ENCODE data around the gene LEF1.

Gene LEF1

DNA sequence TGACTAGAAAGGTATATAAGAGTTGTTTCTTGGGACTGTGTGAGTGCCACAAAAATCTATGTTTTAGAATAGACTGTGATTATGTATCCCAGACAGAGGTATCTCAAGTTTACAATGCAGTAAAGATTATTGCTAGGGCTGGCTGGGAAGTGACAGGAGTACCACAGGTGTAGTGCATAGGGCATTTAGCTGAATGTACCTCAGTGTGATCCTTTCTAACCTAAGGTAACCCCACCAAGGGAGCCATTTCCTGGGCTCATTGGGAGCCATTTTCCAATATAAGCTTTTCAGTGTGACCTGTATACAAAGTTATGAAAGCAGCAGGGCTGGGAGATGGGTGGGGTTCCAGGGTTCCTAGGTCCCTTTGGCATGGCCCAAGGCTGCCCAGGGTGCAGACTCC, 6.1 kb upstream of the LEF1 start:
- no peak for DNase-seq

GRCh38 chr4:108173599-108174057, 4.9 kb upstream of the LEF1 start:
- no peak for DNase-seq

GRCh38 chr4:108172753-108173598, 4.2 kb upstream of the LEF1 start:
- peak; percentile 80 to 82 for DNase-seq

DNA sequence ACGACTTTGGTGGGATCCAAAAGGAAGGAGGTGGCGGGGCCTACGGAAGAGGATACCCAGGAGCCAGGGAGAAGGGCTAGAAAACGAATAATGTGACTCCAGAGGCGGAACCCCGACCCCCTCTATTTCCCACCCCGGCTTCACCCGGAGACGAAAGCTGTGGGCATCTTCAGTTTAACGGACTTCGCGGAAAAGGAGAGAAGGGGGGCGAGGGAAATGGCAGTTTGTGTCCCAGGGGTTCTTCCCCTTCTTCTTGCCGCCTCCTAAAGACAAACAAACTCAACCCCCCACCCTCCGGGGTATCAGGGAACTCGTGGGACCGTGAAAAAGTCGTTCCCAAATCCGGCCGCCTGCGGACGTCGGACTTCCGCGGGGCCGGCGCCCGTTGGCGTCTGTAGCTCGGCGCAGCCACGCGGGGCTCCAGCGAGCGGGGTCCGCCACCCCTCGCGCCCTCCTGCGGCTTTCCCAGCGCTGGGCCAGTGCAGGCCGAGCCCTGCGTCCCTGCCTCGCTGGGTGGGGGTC, 3.6 kb upstream of the LEF1 start:
- DNase-seq: peak in 1 of 2 experiments; percentile 62

- DNase-seq: peak; percentile 69 to 76
Measured at GRCh38 chr4:108171339-108172230, 2.9 kb upstream of the LEF1 start.

- no peak for DNase-seq
Measured at GRCh38 chr4:108170631-108171338, 2.1 kb upstream of the LEF1 start.

DNA sequence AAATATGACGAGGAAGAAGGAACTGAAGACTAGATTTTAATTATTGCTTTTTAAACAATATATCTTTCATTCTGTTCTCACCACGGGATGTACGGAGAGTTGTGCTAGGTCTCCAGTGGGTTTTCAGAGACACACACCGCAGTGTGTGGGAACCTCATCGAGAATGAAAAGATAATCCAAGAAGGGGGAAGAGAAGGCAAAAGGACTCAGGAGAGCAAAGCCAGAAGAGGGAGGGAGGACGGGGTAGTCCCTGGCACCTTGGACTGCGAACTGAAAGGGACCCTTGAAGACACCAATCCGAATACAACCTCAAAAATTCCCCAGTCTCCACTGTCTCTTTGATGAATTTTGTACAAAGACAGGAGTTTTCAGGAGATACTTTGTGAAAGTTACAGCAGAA, 932 bp upstream of the LEF1 start:
- no peak for DNase-seq

GRCh38 chr4:108168160-108168670, 517 bp downstream of the LEF1 start:
- peak; percentile 67 to 68 for DNase-seq

DNA sequence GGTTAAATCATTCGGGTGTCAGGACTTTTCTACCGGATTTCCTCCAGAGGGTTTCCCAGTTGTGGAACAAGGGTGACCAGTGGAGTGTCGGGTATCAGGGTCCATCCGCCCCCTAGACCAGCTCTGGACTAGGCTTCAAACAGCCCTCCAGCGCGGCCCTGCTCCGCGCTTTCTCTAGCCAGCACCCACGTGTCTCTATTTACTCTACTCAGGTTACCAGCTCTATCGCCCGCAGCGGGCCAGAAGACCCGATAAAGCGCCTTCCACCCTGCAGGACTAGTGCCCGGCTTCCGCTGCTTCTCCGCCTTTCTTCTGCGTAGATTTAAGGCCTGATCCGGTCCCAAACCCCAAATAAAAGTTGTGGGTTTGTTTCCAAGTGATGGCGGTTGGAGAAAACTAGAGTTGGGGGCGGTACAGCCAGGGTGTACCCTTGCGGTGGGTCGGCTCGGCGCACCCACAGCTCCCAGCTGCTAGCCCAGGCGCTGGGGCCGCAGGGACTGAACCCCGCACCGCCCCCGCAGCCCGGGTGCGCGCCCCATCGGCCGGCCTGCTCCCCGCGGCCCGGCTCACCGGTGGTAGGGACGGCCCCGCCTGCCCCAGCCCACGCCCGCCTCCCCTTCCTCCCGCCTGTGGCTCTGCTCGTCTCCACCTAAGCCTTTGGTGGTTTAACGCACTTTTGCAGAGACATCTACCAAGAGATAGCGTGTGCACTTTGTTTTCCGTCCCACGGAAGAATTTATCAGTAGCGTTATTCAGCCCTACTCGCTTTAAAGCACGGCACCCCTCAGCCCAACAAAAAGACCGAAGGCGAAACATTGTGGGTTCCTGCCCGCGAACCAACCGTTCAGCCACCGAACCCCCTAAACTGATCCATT, 2.1 kb downstream of the LEF1 start:
- peak; percentile 75 to 83 for DNase-seq

DNA sequence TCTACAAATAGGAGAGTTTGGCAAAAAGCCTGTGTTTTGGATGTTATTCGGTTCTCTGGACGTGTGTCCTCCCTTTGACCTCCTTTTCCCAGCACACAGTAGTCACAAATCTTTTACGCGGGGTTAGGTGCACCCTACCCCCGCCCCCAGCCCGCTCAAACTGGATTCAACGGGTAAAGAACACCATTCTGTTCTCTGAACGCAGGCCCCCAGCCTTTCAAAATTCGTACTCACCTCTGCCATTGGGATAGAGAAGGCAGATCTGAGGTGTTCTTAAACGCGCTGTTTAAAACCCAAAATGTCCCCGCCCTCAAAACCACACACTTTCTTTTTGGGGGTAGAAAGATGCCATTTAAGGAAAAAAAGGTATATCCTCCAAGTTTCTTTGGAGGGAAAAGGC, 2.7 kb downstream of the LEF1 start:
- peak; percentile 68 to 69 for DNase-seq

DNA sequence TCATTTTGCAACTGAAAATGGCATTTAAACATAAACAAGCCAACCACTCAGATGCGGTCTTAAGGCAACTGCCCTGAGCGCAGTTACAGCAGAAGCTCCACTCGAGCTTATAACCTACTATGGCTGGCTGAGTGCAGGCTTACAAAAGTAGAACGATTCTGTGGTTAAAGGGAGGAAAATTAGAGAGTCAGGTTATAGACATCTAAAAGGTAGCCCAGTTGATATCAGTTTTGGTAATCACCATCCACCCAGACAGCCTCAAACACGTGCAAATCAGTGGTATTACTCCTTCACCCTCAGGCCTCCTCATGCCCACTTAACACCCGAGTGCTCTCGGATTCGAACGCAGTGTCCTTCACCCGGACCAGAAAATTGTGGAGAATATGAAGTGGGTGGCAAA, 3.1 kb downstream of the LEF1 start:
- DNase-seq: no peak

GRCh38 chr4:108163351-108163750, 5.4 kb downstream of the LEF1 start:
- no peak for DNase-seq

GRCh38 chr4:108160741-108161352, 7.9 kb downstream of the LEF1 start:
- DNase-seq: no peak

- DNase-seq: no peak
Measured at GRCh38 chr4:108159845-108160244, 8.9 kb downstream of the LEF1 start.

GRCh38 chr4:108157655-108158054, 11.1 kb downstream of the LEF1 start:
- DNase-seq: no peak

GRCh38 chr4:108156391-108156790, 12.3 kb downstream of the LEF1 start:
- DNase-seq: no peak

GRCh38 chr4:108155373-108155772, 13.4 kb downstream of the LEF1 start:
- no peak for DNase-seq

DNA sequence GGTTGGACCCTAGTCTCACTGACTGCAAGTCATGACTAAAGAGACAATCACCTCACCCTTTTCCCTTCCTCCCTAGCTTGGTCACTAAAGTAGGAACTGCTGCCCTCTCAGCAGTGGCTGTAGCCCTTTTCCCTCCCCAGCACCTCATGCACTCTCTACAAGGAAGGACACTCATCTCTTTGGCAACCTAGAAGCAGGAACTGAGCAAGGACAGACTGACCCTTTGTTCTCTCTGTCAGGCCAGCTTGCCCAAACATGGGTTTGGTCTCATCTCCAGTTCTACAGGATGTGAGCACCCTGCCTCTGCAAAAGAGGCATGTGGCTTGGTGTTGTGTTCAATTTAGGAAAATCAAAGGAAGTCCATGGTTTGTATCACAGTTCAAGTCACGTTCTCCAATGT, 15.8 kb downstream of the LEF1 start:
- DNase-seq: no peak

DNA sequence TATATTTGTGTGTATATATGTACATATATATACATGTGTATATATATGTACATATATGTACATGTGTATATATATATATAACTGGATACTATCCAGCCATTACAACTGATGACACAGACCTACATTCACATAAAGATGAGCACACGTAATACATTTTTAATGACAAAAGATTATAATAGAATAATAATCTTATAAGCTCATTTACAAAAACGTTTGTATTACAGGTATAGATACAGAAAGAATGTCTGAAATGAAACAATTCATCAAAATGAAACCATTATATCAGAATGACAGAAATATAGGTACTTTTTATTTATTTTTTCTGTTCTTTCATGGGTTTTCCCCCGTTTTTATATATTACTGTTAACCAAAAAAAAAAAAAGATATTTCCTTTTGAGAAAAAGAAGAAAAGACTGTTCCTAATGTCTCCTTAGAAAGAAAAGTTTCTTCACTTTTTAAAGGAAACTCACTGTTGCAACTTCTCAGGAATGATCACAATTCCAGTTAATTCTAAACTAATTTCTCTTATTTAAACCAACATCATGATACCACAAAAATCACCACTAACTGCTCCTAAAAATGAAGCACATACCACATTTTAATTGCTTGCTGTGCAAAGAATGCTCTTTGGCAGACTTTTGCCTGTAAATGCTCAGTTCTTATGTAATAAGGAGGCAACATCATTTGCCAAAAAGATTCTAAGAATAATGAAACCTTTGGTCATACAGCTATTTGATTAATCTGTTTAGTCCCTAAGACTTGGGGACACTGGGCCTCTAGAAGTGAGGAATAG, 18.9 kb downstream of the LEF1 start:
- DNase-seq: no peak

DNA sequence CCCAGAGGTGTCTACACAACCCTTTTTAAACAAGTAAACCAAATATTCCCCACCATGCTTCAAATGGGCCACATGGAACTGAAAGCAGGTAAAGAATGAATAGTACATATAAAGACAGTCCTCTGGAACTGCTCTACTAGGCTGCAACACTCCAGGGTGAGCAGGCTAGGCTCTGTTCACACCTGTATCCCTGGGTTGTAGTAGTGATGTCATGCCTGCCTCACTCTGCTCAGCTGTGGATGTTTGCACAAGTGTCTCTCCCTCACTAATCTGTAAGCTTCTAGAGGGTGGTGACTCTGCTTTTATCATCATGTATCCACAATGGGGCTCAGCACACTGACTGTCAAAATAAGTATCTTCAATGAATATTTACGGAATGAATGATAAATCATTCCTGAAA, 20.4 kb downstream of the LEF1 start:
- no peak for DNase-seq

All from activated T-cell treated with anti-CD3 and anti-CD28 coated beads, Interleukin-2, amount 50 U/mL, for 48 hours (primary cell).